SK-N-MC (cell line): ENCODE results near the gene MAN2B1.

Experiments
- EZH2 ChIP-seq: fragments of 200-600 bp; sonication (generic); IDR thresholded peaks from one replicate; pipeline ENCODE4 v1.6.1; 2017; ENCODE audit warnings: antibody characterized with exemption
- FOXP2 ChIP-seq: optimal IDR thresholded peaks from 2 replicates; pipeline ENCODE3; 2011; ENCODE audit warnings: mild to moderate bottlenecking, moderate library complexity; ENCODE audit not compliant: insufficient read depth; ENCODE audit errors: extremely low read length, control extremely low read depth
- POLR2AphosphoS5 ChIP-seq: IDR thresholded peaks from 2 replicates; pipeline ENCODE4 v1.6.1; 2012; ENCODE audit warnings: mild to moderate bottlenecking, low read depth, low read length, borderline replicate concordance

- TF ChIP-seq EZH2: no peak
- TF ChIP-seq FOXP2: no peak
- TF ChIP-seq POLR2AphosphoS5: no peak
Observed at GRCh38 chr19:12649941-12650340, 16.6 kb downstream of the MAN2B1 start.
